ENCODE results near the gene AGBL1.

AGBL1 gene

DNA sequence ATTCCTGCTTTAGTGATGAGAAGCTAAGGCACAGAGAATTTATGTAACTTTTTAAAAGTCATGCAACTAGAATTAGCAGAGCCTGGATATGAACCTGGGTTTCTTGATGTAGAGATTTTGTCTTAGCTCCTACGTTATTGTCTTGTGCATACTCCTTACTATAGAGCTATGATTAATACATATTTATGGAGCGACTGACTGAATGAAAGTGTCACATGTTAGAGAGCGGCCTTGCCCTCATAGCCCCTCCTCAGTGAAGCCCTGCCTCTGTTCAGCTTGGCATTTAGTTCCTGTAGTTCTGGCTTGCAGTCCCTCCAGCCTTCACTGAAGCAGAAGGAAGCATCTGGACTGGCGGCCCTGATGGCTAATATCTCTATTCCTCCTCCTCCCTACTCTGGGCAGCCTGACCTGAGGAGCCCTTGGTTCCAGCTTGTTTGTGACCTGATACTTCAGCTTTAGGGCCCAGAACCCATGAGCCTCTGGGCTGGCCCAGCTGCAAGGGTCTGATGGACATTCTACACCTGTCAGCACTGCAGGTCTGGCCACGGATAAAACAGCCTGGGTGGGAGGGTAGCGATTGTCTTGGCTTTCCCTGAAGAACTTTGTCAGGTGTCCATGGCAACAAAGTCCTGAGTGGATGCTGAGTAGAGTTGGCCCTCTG lies 13.4 kb upstream of the AGBL1 start:
- no peak for DNase-seq (ENCODE audit: extremely low read depth, insufficient read length)
- Histone ChIP-seq H3K36me3 (ENCODE audit: control insufficient read depth, insufficient read depth, low read length) (no peaks in the 10 kb centered on the region), H3K27me3 (replicated peaks; ENCODE audit: control insufficient read depth, insufficient read depth, low read length) (no peaks in the 10 kb centered on the region), H3K4me3 (replicated peaks; ENCODE audit: low read depth, low read length) (no peak overlapping the region)
- TF ChIP-seq, protein P1, sequence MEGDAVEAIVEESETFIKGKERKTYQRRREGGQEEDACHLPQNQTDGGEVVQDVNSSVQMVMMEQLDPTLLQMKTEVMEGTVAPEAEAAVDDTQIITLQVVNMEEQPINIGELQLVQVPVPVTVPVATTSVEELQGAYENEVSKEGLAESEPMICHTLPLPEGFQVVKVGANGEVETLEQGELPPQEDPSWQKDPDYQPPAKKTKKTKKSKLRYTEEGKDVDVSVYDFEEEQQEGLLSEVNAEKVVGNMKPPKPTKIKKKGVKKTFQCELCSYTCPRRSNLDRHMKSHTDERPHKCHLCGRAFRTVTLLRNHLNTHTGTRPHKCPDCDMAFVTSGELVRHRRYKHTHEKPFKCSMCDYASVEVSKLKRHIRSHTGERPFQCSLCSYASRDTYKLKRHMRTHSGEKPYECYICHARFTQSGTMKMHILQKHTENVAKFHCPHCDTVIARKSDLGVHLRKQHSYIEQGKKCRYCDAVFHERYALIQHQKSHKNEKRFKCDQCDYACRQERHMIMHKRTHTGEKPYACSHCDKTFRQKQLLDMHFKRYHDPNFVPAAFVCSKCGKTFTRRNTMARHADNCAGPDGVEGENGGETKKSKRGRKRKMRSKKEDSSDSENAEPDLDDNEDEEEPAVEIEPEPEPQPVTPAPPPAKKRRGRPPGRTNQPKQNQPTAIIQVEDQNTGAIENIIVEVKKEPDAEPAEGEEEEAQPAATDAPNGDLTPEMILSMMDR (IDR thresholded peaks at IDR 0.05; ENCODE audit: insufficient read depth, low read length, poor library complexity, severe bottlenecking), result no peak

DNA sequence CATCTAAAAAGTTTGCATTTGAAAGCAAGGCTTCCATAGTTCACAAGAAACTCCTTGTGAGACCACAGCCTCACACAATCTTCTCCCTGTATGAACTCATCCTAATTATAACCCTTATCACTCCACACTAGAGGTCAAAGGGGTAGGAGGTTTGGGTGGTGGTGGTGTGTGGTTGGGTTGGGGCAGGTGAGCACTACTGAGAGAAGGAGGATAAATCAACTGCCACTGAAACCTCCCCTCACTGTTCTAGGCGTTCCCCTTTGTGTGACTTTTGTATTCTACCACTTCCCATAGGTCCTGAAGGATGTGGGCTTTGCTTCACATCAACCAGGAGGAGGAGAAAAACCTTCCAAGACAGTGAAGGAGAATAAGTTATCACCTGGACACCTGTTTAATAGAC lies 6.4 kb upstream of the AGBL1 start:
- DNase-seq (ENCODE audit: extremely low read depth, insufficient read length), result no peak
- TF ChIP-seq, protein P1 (IDR thresholded peaks at IDR 0.05; ENCODE audit: insufficient read depth, low read length, poor library complexity, severe bottlenecking), result no peak
- H3K4me3 ChIP-seq (replicated peaks; ENCODE audit: low read depth, low read length), result no peak overlapping the region
- H3K27me3 ChIP-seq (replicated peaks; ENCODE audit: control insufficient read depth, insufficient read depth, low read length), result no peaks in the 10 kb centered on the region; the same call in 1 of the 2 replicates
- H3K36me3 ChIP-seq (ENCODE audit: control insufficient read depth, insufficient read depth, low read length), result no peaks in the 10 kb centered on the region

DNA sequence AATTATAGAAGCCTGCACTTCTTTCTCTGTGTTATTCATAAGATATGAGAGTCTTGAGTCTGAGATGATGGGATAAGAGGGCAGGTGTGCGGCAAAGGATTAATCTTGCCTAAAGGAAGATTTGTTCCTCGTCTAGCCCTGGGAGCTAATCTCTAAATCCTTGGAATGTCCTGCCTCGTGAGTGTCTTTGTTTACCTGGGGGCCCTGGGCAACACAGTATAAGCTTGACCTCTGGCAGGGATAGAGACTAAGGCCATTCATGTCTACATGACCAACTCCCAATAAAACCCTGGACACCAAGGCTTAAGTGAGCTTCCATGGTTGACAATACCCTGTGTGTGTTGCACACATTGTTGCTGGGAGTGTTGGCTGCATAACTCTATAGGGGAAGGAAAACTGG lies 3.2 kb upstream of the AGBL1 start:
- H3K4me3 ChIP-seq (replicated peaks; ENCODE audit: low read depth, low read length), result no peak overlapping the region
- no peak for DNase-seq (ENCODE audit: extremely low read depth, insufficient read length)
- TF ChIP-seq, protein P1 (IDR thresholded peaks at IDR 0.05; ENCODE audit: insufficient read depth, low read length, poor library complexity, severe bottlenecking), result no peak
- H3K27me3 ChIP-seq (replicated peaks; ENCODE audit: control insufficient read depth, insufficient read depth, low read length), result no peaks in the 10 kb centered on the region; the same call in 1 of the 2 replicates
- no peaks in the 10 kb centered on the region for H3K36me3 ChIP-seq (ENCODE audit: control insufficient read depth, insufficient read depth, low read length)

DNA sequence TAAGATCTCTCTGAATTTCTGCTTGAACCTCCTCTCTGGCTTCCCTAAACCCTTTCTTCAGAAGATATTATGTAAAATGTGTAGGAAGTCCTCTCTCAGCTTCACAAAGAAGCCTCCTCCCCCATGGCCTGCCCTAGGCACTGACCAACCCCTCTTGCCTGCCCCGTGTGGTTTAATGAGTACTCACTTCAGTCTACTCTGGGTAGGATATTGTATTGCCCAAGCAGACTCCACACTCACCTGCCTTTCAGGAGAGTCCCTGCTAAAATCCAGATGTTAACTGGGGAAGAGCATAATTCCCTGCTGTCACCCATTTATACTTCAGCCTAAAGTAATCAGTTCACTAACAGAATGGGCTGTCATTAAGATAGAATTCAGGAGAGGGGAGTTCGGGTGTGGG lies 2.6 kb upstream of the AGBL1 start:
- Histone ChIP-seq H3K4me3 (replicated peaks; ENCODE audit: low read depth, low read length) (no peak overlapping the region), H3K27me3 (replicated peaks; ENCODE audit: control insufficient read depth, insufficient read depth, low read length) (no peaks in the 10 kb centered on the region; the same call in 1 of the 2 replicates), H3K36me3 (ENCODE audit: control insufficient read depth, insufficient read depth, low read length) (no peaks in the 10 kb centered on the region)
- DNase-seq (ENCODE audit: extremely low read depth, insufficient read length), result no peak
- TF ChIP-seq, protein P1 (IDR thresholded peaks at IDR 0.05; ENCODE audit: insufficient read depth, low read length, poor library complexity, severe bottlenecking), result no peak

DNA sequence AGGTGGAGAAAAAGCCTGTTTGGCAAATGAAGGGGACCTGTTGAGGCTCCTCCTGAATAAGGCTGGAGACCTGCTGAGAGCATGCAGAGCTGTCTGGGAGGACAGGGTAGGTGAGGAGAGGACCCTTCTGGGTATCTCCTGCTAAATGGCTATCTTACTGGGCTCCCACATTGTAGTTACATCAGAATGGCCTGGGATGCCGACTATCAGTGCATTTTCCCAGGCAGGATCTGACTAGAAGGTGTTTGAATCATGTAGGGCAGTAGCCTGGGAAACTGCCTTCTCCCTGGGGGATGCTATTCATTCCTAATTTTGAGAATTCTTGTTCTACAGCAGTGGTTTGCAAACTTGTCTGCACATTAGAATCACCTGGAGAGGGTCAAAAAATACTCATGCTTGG lies 631 bp downstream of the AGBL1 start:
- no peak for DNase-seq (ENCODE audit: extremely low read depth, insufficient read length)
- TF ChIP-seq, protein P1 (IDR thresholded peaks at IDR 0.05; ENCODE audit: insufficient read depth, low read length, poor library complexity, severe bottlenecking), result no peak
- Histone ChIP-seq H3K36me3 (ENCODE audit: control insufficient read depth, insufficient read depth, low read length) (no peaks in the 10 kb centered on the region), H3K27me3 (replicated peaks; ENCODE audit: control insufficient read depth, insufficient read depth, low read length) (no peaks in the 10 kb centered on the region; the same call in none of the 2 replicates), H3K4me3 (replicated peaks; ENCODE audit: low read depth, low read length) (no peak overlapping the region)
